ENCODE measurements around the gene OLA1.

OLA1 gene

GRCh38 chr2:174180165-174180724, 68.1 kb downstream of the OLA1 start:
- no peak for DNase-seq (ENCODE audit: low read depth)

- no peak for DNase-seq (ENCODE audit: low read depth)
These were observed 70.9 kb downstream of the OLA1 start for GRCh38 chr2:174177316-174177890.

- DNase-seq (ENCODE audit: low read depth), result no peak
These were observed 71.4 kb downstream of the OLA1 start for GRCh38 chr2:174176898-174177297.

- DNase-seq (ENCODE audit: low read depth), result no peak
These were observed 73.6 kb downstream of the OLA1 start for GRCh38 chr2:174174741-174175140.

GRCh38 chr2:174172802-174173355, 75.5 kb downstream of the OLA1 start:
- no peak for DNase-seq (ENCODE audit: low read depth)

GRCh38 chr2:174171686-174172445, 76.5 kb downstream of the OLA1 start:
- no peak for DNase-seq (ENCODE audit: low read depth)

GRCh38 chr2:174169372-174169771, 79.0 kb downstream of the OLA1 start:
- DNase-seq (ENCODE audit: low read depth), result no peak

GRCh38 chr2:174166261-174166660, 82.1 kb downstream of the OLA1 start:
- no peak for DNase-seq (ENCODE audit: low read depth)

- DNase-seq (ENCODE audit: low read depth), result no peak
These were observed 86.8 kb downstream of the OLA1 start for GRCh38 chr2:174161490-174161889.

GRCh38 chr2:174158003-174158402, 90.3 kb downstream of the OLA1 start:
- no peak for DNase-seq (ENCODE audit: low read depth)

GRCh38 chr2:174157053-174157452, 91.3 kb downstream of the OLA1 start:
- no peak for DNase-seq (ENCODE audit: low read depth)

GRCh38 chr2:174153757-174154680, 94.3 kb downstream of the OLA1 start:
- DNase-seq (ENCODE audit: low read depth), result no peak

- no peak for DNase-seq (ENCODE audit: low read depth)
These were observed 98.8 kb downstream of the OLA1 start for GRCh38 chr2:174149530-174149929.

- DNase-seq (ENCODE audit: low read depth), result no peak
These were observed 99.5 kb downstream of the OLA1 start for GRCh38 chr2:174148833-174149232.

- DNase-seq (ENCODE audit: low read depth), result no peak
These were observed 102.5 kb downstream of the OLA1 start for GRCh38 chr2:174145827-174146226.

GRCh38 chr2:174142290-174142689, 106.0 kb downstream of the OLA1 start:
- DNase-seq (ENCODE audit: low read depth), result no peak

- no peak for DNase-seq (ENCODE audit: low read depth)
These were observed 110.2 kb downstream of the OLA1 start for GRCh38 chr2:174138161-174138560.

- DNase-seq (ENCODE audit: low read depth), result no peak
These were observed 112.4 kb downstream of the OLA1 start for GRCh38 chr2:174135981-174136380.

GRCh38 chr2:174125090-174125489, 123.2 kb downstream of the OLA1 start:
- no peak for DNase-seq (ENCODE audit: low read depth)

GRCh38 chr2:174124181-174124580, 124.2 kb downstream of the OLA1 start:
- DNase-seq (ENCODE audit: low read depth), result no peak

- DNase-seq (ENCODE audit: low read depth), result no peak
These were observed 126.1 kb downstream of the OLA1 start for GRCh38 chr2:174122185-174122584.

- no peak for DNase-seq (ENCODE audit: low read depth)
These were observed 126.7 kb downstream of the OLA1 start for GRCh38 chr2:174121612-174122011.

Data from stimulated activated CD8-positive, alpha-beta memory T cell treated with anti-CD3 and anti-CD28 coated beads, Interleukin-12 subunit alpha, Interleukin-12 subunit beta, amount 100 ng/mL, for 4 hours (primary cell).